GM13976 (cell line): Measurements from ENCODE around the gene KIF6.

ENCODE experiments used
- DNase-seq: peaks from one replicate; pipeline ENCODE4 v3.0.0; 2012; ENCODE audit warnings: low spot score
- in situ Hi-C: fragments of 300-500 bp; cut with MboI; formaldehyde crosslinking; loops from one replicate; pipeline ENCODE4 v1.12.0; 2022; ENCODE audit warnings: low sequenced_read_pairs, mixed read lengths, inconsistent platforms; ENCODE audit not compliant: unreplicated experiment
- TF ChIP-seq, protein P1 (sequence below): IDR thresholded peaks from 2 replicates; pipeline ENCODE4 v1.5.1; 2012; ENCODE audit warnings: borderline replicate concordance, mild to moderate bottlenecking; ENCODE audit not compliant: insufficient read depth; ENCODE audit errors: extremely low read depth, missing control alignments, control extremely low read depth

KIF6 gene

DNA sequence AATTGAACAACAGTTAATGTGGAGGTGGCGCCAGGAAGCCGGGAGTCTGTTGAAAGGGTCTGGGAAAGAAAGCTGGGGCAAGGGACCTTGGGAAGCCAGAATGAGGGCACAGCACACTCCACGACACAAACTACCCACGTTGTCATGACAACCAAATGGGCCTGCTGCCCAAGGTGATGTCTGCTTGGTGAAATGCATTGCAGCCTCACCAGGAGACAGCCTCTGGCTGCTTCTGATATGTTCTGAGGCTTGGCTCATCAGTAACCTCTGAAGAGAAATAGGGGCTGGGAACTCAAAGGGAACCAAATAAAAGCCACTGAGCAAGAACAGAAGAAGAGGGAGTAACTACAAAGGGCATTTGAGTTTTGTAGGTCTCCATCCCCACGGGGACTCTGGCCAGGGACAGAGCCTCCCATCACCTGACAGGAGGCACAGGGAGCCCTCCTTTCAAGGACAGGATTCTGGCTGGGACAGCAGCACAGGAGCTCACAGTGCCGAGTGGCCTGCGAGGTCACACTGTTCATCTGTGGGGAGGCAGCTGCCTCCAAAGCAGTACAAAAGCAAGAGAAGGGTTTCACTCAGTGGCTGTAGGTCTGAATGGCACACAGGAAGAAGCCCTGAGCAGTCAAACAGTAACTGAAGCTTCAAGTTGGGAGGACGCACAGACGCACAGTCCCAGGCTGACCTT lies 358.1 kb downstream of the KIF6 start:
- in situ Hi-C loops, result loop anchor here (25.0 kb wide), 2 partner anchors 520 to 945 kb away; no protein-coding TSS in a partner anchor
- TF ChIP-seq, protein P1, sequence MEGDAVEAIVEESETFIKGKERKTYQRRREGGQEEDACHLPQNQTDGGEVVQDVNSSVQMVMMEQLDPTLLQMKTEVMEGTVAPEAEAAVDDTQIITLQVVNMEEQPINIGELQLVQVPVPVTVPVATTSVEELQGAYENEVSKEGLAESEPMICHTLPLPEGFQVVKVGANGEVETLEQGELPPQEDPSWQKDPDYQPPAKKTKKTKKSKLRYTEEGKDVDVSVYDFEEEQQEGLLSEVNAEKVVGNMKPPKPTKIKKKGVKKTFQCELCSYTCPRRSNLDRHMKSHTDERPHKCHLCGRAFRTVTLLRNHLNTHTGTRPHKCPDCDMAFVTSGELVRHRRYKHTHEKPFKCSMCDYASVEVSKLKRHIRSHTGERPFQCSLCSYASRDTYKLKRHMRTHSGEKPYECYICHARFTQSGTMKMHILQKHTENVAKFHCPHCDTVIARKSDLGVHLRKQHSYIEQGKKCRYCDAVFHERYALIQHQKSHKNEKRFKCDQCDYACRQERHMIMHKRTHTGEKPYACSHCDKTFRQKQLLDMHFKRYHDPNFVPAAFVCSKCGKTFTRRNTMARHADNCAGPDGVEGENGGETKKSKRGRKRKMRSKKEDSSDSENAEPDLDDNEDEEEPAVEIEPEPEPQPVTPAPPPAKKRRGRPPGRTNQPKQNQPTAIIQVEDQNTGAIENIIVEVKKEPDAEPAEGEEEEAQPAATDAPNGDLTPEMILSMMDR, result no peak
- no peak for DNase-seq

DNA sequence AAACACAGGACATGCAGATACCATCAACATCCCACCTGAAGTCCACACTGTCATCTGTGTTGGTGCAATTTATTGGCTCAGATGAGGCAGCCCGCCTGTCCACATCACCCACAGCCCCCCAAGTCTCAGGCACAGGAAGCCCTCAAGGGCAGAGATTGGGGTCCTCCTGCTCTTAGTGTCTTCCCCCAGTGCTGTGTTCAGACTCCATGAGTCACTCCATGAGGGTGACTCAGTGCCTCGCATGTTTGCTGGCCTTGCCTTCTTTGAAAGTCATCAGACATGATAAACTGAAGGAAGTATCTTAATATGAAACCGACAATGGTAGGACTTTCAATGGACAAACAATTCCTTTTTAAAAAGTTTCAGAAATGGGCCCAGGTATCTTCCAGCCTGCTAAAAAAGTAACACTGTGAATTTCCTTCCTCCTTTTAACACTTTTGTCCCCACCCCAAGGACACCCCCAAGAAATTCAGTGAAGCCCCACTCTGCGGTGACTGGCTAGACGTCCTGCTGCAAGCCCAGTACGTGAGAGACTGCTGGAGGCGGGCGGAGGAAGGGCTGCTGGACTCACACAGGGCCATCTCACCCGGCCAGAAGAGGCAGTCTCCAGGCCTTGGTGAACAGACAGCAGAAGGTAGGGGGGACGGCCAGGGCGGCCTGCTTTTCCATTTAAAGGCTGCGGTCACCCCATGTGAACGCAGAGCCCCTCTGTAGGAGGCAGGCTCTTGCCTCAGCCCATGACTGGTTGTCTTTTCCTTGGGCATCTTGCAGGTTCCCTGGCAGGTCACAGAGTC lies 359.7 kb downstream of the KIF6 start:
- in situ Hi-C loops, result loop anchor here (25.0 kb wide), 2 partner anchors 522 to 947 kb away; no protein-coding TSS in a partner anchor
- TF ChIP-seq, protein P1, result no peak
- DNase-seq, result no peak

DNA sequence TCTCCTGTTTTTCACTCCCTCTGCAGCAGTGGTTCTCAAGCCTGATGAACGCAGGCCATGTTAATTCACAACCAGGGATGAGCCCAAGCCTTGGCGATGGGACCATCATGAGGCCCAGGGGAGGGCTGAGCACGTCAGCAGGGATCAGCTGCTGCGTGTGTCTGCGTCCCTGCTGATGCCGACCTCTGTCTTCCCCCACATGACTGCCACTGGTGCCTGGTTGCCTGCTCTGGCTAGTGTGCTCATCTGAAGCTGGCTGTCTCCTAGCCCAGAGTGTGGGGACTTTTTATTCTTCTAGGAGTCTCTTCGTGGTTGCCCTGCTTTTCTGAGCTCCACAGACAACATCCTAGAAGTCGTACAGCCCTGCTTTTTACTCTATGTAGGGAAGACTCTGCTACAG lies 361.9 kb downstream of the KIF6 start:
- in situ Hi-C loops, result loop anchor here (25.0 kb wide), 2 partner anchors 524 to 949 kb away; no protein-coding TSS in a partner anchor
- TF ChIP-seq, protein P1, result no peak
- no peak for DNase-seq

DNA sequence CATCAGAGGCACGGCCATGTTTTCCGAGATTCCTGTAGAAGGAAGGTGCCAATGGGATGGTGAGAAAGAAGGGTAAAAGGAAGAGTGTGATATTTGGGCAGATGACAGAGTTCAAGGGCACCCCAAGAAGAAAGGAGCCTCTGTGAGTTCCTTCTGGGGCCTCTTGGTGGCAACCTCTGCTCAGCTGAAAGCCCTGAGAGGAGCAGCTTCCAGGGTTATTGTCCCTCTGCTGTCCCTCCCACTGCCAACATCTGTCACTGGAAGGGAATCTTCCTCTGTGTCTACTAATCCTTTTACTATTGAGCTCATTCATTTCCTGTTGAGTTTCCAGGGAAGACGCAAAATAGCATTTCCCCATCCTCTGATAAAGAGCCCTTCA lies 362.7 kb downstream of the KIF6 start:
- in situ Hi-C loops, result loop anchor here (25.0 kb wide), 2 partner anchors 525 to 950 kb away; no protein-coding TSS in a partner anchor
- DNase-seq, result no peak
- TF ChIP-seq, protein P1, result no peak

DNA sequence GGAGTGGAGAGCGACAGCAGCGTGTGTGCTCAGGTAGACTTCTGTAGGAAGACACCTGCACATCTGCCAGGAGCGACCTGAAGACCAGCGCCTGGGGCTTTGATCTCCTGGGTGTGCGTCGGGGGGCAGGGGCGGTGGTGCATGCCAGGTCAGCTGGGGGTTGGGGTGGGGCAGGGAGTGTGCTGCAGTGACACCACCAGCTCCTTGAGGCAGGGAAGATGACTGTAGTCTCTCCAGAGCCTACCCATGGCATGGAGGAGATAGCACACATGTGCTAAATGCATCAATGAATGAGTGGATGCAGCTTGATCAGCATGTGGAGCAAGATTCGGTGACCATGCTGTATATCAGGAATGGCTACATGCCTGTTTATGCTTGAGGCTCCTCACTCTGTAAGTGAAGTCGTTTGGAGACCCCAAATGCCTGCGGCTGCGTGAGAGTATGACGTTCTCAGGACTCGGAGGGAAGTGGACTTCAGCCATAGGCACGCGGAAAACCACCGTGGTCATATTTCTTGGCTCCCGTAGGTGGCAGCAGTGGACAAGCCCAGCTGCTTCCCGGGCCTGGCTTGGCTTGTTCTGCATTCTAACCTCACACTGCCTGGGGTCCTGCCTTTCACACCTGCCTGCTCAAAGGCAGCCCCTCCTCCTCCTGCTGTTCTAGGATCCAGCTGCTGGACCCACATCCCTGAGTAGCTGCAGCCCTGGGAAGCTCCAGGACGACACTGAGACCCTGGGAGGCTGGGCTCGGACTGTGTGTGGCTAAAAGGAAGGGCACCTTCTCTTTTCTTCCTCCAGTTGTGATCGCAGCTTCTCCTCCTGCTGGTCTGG lies 363.3 kb downstream of the KIF6 start:
- in situ Hi-C loops, result loop anchor here (25.0 kb wide), 2 partner anchors 525 to 950 kb away; no protein-coding TSS in a partner anchor
- TF ChIP-seq, protein P1, result peak; percentile 66
- peak; percentile 86 for DNase-seq

DNA sequence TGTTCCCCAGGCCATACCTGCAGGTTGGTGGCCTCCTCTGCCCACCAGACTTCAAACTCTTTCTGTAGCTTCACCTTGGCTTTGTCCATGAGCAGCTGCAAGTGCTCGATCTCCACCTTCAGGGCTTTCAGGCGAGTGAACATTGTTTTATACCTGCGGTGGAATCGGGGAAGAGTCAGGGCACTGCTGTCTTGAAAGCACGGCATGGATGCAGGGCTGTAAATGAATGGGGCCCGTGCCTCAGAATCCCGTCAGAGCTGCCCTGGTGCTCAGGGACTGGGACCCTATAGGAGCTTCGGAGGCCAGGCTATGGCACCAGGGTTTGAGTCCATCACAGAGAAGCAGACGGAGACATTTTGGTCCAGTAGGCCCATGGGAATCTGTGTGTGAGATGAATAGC lies 364.8 kb downstream of the KIF6 start:
- DNase-seq, result no peak
- TF ChIP-seq, protein P1, result no peak
- in situ Hi-C loops, result loop anchor here (25.0 kb wide), 2 partner anchors 527 to 952 kb away; no protein-coding TSS in a partner anchor
